ENCODE measurements around the gene OR2C3. TPM values are rescaled to one million over a fixed set of nuclear protein-coding genes. Genes with fewer than 3 reads are reported as not detected.

Gene OR2C3
- polyA plus RNA-seq (2012; rRNA removed) = not detected in 2 replicates
- polyA plus RNA-seq (2012; cell fraction: cytosol; rRNA removed) = not detected in 2 replicates
- polyA plus RNA-seq (2012; cell fraction: nucleus; rRNA removed) = not detected in 2 replicates

- TF ChIP-seq MAX (IDR thresholded peaks at IDR 0.05; ENCODE audit: low read depth) (no peak), YY1 (IDR thresholded peaks at IDR 0.05; ENCODE audit: low read depth) (no peak), NRF1 (IDR thresholded peaks at IDR 0.05; ENCODE audit: low read depth, low read length) (no peak), NFIC (IDR thresholded peaks at IDR 0.05; ENCODE audit: borderline replicate concordance) (no peak), USF2 (IDR thresholded peaks at IDR 0.05; ENCODE audit: borderline replicate concordance, low read depth, low read length) (no peak), JUND (IDR thresholded peaks at IDR 0.05) (no peak), TCF12 (IDR thresholded peaks at IDR 0.05) (no peak), GATA2 (CRISPR knock-in tag; IDR thresholded peaks at IDR 0.05) (no peak)
- no peak for DNase-seq
- Histone ChIP-seq H2AFZ (ENCODE audit: low read depth) (no peak within 1 kb of the TSS), H3K9me2 (no peaks in the 10 kb centered on the region), H4K20me1 (ENCODE audit: insufficient read depth) (no peaks in the 10 kb centered on the region), H3K9ac (no peak within 1 kb of the TSS), H3K36me3 (replicated peaks in 1 of 2; ENCODE audit: control insufficient read depth in 1 of 2, insufficient read depth in 2 of 2, low read length in 1 of 2) (no peaks in the 10 kb centered on the region), H3K4me3 (ENCODE audit: low read depth in 2 of 2, low read length in 1 of 2) (no peak within 1 kb of the TSS), H3K4me2 (no peak within 1 kb of the TSS), H3K27ac (ENCODE audit: low read depth in 2 of 2, low read length in 1 of 2) (no peak within 1 kb of the TSS), H3F3A (replicated peaks; ENCODE audit: insufficient read depth) (no peaks in the 10 kb centered on the region), H3K27me3 (ENCODE audit: insufficient read depth) (no peaks in the 10 kb centered on the region), H3K79me2 (ENCODE audit: insufficient read depth) (no peaks in the 10 kb centered on the region), H3K9me3 (no peaks in the 10 kb centered on the region), H3K4me1 (ENCODE audit: control insufficient read depth in 1 of 2, insufficient read depth in 2 of 2, low read depth in 1 of 2, low read length in 1 of 2) (no peaks in the 10 kb centered on the region)
- ChIA-PET POLR2A (no interaction called here), CTCF (no interaction called here)
- 23% methylated on average over 2 of the region's 2 CpGs for WGBS (ENCODE audit: low lambda C conversion rate)
Measured at GRCh38 chr1:247536340-247536739, at the start of gene OR2C3. Gene OR2C3, minus strand, starts transcription at chr1:247536440. Its CDS starts 3,929 bp downstream, at chr1:247532511.

- H4K20me1 ChIP-seq (ENCODE audit: insufficient read depth) = no peaks in the 10 kb centered on the region
- no peaks in the 10 kb centered on the region for H3K9me2 ChIP-seq
- no peaks in the 10 kb centered on the region for H3K9me3 ChIP-seq
- no peak overlapping the region for H3K4me3 ChIP-seq (ENCODE audit: low read depth in 2 of 2, low read length in 1 of 2)
- H3K4me2 ChIP-seq = no peak overlapping the region
- no peaks in the 10 kb centered on the region; the same call in 1 of the 2 replicates for H3K27me3 ChIP-seq (ENCODE audit: insufficient read depth)
- H3K36me3 ChIP-seq (replicated peaks in 1 of 2; ENCODE audit: control insufficient read depth in 1 of 2, insufficient read depth in 2 of 2, low read length in 1 of 2) = no peaks in the 10 kb centered on the region
- H3K27ac ChIP-seq (ENCODE audit: low read depth in 2 of 2, low read length in 1 of 2) = no peak overlapping the region
- CTCF ChIA-PET = interaction anchor here (1.6 kb wide), 2 partner anchors 12 to 189 kb away, joined by 3 to 4 read pairs; no protein-coding TSS in a partner anchor
- WGBS (ENCODE audit: low lambda C conversion rate) = 5% methylated on average over 3 of the region's 5 CpGs
- DNase-seq = no peak
- H3K9ac ChIP-seq = no peak overlapping the region
- no peaks in the 10 kb centered on the region for H3F3A ChIP-seq (replicated peaks; ENCODE audit: insufficient read depth)
- TF ChIP-seq FOSL2 (IDR thresholded peaks at IDR 0.05; ENCODE audit: borderline replicate concordance, low read depth) (no peak), SMC3 (IDR thresholded peaks at IDR 0.05; ENCODE audit: low read depth, low read length) (no peak), SIN3A (IDR thresholded peaks at IDR 0.05; ENCODE audit: borderline replicate concordance, low read depth, low read length) (no peak), RXRA (IDR thresholded peaks at IDR 0.05; ENCODE audit: borderline replicate concordance, low read depth) (no peak), REST (IDR thresholded peaks at IDR 0.05; ENCODE audit: low read depth, low read length) (no peak), RFX5 (IDR thresholded peaks at IDR 0.05; ENCODE audit: low read length) (no peak), IRF3 (IDR thresholded peaks at IDR 0.05; ENCODE audit: low read depth, low read length) (no peak), TAF1 (IDR thresholded peaks at IDR 0.05; ENCODE audit: borderline replicate concordance, low read depth, low read length) (no peak), USF2 (IDR thresholded peaks at IDR 0.05; ENCODE audit: borderline replicate concordance, low read depth, low read length) (no peak), FOXM1 (IDR thresholded peaks at IDR 0.05; ENCODE audit: low read depth) (no peak), JUND (IDR thresholded peaks at IDR 0.05) (no peak), CHD2 (IDR thresholded peaks at IDR 0.05; ENCODE audit: low read length, partially characterized antibody) (no peak), EZH2phosphoT487 (IDR thresholded peaks at IDR 0.05; ENCODE audit: borderline replicate concordance, low read depth) (no peak), EP300 (IDR thresholded peaks at IDR 0.05; ENCODE audit: borderline replicate concordance in 1 of 2, low read depth in 1 of 2, low read length in 1 of 2) (no peak), RCOR1 (IDR thresholded peaks at IDR 0.05; ENCODE audit: low read length) (no peak), RAD21 (IDR thresholded peaks at IDR 0.05; ENCODE audit: low read length) (no peak)
- H3K79me2 ChIP-seq (ENCODE audit: insufficient read depth) = no peaks in the 10 kb centered on the region
- no peaks in the 10 kb centered on the region for H3K4me1 ChIP-seq (ENCODE audit: control insufficient read depth in 1 of 2, insufficient read depth in 2 of 2, low read depth in 1 of 2, low read length in 1 of 2)
- H2AFZ ChIP-seq (ENCODE audit: low read depth) = no peak overlapping the region
- POLR2A ChIA-PET = no interaction called here
Measured at GRCh38 chr1:247578946-247579460, 42.8 kb upstream of the OR2C3 start.

Data from SK-N-SH (cell line).